K562 (cell line): Measurements from ENCODE around the gene ASIC3.

ENCODE experiments used
- ATF6 ChIP-seq: sonication (generic); formaldehyde crosslinking; IDR thresholded peaks from 2 replicates; pipeline ENCODE4 v1.4.0; 2020; ENCODE audit warnings: mild to moderate bottlenecking, missing genetic modification reagents
- ATF7 ChIP-seq: fragments of 450-650 bp; IDR thresholded peaks from 2 replicates; pipeline ENCODE4 v1.7.1; 2014; ENCODE audit warnings: mild to moderate bottlenecking, moderate library complexity
- CEBPB ChIP-seq: fragments of 450-650 bp; IDR thresholded peaks from 2 replicates; pipeline ENCODE4 v1.6.1; 2016; ENCODE audit warnings: missing genetic modification characterization, missing compliant biosample characterization
- CTCF ChIP-seq, 3 experiments: IDR thresholded peaks in 2 of 3; conservative IDR thresholded peaks in 1 of 3; 2 replicates each; pipeline ENCODE4 v1.5.1; 2011 to 2012; ENCODE audit warnings: low read length in 3 of 3, mild to moderate bottlenecking in 3 of 3, control low read depth in 2 of 3, improper control_type of control experiment in 1 of 3, inconsistent platforms in 1 of 3, low read depth in 1 of 3, mixed read lengths in 1 of 3, moderate library complexity in 1 of 3; ENCODE audit not compliant: insufficient read depth in 2 of 3
- EZH2 ChIP-seq: IDR thresholded peaks from 2 replicates; pipeline ENCODE4 v1.6.1; 2012; ENCODE audit warnings: low read depth, mild to moderate bottlenecking, inconsistent platforms, low read length, borderline replicate concordance
- KLF13 ChIP-seq: fragments of 450-650 bp; IDR thresholded peaks from 2 replicates; pipeline ENCODE4 v1.6.1; 2016; ENCODE audit warnings: missing genetic modification characterization, low read depth, mild to moderate bottlenecking, missing compliant biosample characterization, moderate library complexity, borderline replicate concordance
- POLR2A ChIP-seq: fragments of 450-650 bp; conservative IDR thresholded peaks from 2 replicates; pipeline ENCODE4 v1.6.1; 2016
- RFX1 ChIP-seq: fragments of 450-650 bp; IDR thresholded peaks from 2 replicates; pipeline ENCODE4 v1.6.1; 2016; ENCODE audit warnings: mild to moderate bottlenecking, moderate library complexity
- SMC3 ChIP-seq: conservative IDR thresholded peaks from 2 replicates; pipeline ENCODE4 v1.6.1; 2011; ENCODE audit warnings: low read depth, low read length, improper control_type of control experiment; ENCODE audit not compliant: insufficient read depth
- SP2 ChIP-seq: IDR thresholded peaks from 2 replicates; pipeline ENCODE4 v1.6.1; 2011; ENCODE audit warnings: mild to moderate bottlenecking, low read depth, low read length, moderate library complexity; ENCODE audit not compliant: poor library complexity, severe bottlenecking; ENCODE audit errors: extremely low read depth
- TAF1 ChIP-seq: IDR thresholded peaks from 2 replicates; pipeline ENCODE4 v1.6.1; 2011; ENCODE audit warnings: mild to moderate bottlenecking, low read length, moderate library complexity; ENCODE audit not compliant: insufficient read depth, control insufficient read depth, severe bottlenecking; ENCODE audit errors: extremely low read depth
- ZNF3 ChIP-seq: fragments of 250-450 bp; sonication (Bioruptor Pico); IDR thresholded peaks from 2 replicates; pipeline ENCODE4 v1.5.0; 2021; ENCODE audit warnings: mild to moderate bottlenecking, moderate library complexity
- ZNF609 ChIP-seq: sonication (generic); formaldehyde crosslinking; IDR thresholded peaks from 2 replicates; pipeline ENCODE4 v1.8.1; 2023; ENCODE audit warnings: missing genetic modification reagents, mild to moderate bottlenecking, borderline replicate concordance

- no peak for TF ChIP-seq RFX1
- TF ChIP-seq POLR2A, result no peak
- TF ChIP-seq TAF1, result no peak
- no peak for TF ChIP-seq CTCF (IDR thresholded peaks at IDR 0.05 in 2 of 3, conservative IDR thresholded peaks at IDR 0.05 in 1 of 3; ENCODE audit: insufficient read depth in 2 of 3, low read depth in 1 of 3, low read length in 3 of 3)
- no peak for TF ChIP-seq SMC3
- no peak for TF ChIP-seq ATF6
- TF ChIP-seq KLF13 (tag), result no peak
- no peak for TF ChIP-seq SP2
- no peak for TF ChIP-seq ZNF3 (CRISPR knock-in tag)
- TF ChIP-seq ZNF609 (CRISPR knock-in tag), result no peak
- TF ChIP-seq EZH2, result no peak
- no peak for TF ChIP-seq ATF7
- no peak for TF ChIP-seq CEBPB
Observed at GRCh38 chr7:151069841-151070573, 21.7 kb downstream of the ASIC3 start.
